GM12872 (cell line): ENCODE results near the gene P2RY12.

Experiments used
- TF ChIP-seq, protein P1 (sequence below): IDR thresholded peaks from 3 replicates; pipeline ENCODE4 v1.5.1; 2011; ENCODE audit warnings: low read depth, mild to moderate bottlenecking, low read length, moderate library complexity; ENCODE audit not compliant: insufficient read depth

The P2RY12 gene

DNA sequence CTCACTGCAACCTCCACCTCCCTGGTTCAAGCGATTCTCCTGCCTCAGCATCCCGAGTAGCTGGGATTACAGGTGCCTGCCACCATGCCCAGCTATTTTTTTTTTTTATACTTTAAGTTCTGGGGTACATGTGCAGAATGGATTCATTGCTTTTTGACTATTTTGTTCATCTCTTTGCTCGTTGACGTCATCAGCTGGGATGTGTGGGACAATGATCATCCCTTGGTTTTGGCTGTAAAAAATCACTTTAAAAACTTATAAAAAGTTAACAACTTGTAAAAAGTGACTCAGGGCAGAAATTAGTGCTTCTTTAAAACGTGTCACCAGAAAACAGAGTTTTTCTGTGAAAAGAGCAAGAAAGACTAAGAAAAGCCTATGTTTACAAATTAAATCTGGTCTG is 38.5 kb upstream of the P2RY12 start:
- TF ChIP-seq, protein P1, sequence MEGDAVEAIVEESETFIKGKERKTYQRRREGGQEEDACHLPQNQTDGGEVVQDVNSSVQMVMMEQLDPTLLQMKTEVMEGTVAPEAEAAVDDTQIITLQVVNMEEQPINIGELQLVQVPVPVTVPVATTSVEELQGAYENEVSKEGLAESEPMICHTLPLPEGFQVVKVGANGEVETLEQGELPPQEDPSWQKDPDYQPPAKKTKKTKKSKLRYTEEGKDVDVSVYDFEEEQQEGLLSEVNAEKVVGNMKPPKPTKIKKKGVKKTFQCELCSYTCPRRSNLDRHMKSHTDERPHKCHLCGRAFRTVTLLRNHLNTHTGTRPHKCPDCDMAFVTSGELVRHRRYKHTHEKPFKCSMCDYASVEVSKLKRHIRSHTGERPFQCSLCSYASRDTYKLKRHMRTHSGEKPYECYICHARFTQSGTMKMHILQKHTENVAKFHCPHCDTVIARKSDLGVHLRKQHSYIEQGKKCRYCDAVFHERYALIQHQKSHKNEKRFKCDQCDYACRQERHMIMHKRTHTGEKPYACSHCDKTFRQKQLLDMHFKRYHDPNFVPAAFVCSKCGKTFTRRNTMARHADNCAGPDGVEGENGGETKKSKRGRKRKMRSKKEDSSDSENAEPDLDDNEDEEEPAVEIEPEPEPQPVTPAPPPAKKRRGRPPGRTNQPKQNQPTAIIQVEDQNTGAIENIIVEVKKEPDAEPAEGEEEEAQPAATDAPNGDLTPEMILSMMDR = no peak

DNA sequence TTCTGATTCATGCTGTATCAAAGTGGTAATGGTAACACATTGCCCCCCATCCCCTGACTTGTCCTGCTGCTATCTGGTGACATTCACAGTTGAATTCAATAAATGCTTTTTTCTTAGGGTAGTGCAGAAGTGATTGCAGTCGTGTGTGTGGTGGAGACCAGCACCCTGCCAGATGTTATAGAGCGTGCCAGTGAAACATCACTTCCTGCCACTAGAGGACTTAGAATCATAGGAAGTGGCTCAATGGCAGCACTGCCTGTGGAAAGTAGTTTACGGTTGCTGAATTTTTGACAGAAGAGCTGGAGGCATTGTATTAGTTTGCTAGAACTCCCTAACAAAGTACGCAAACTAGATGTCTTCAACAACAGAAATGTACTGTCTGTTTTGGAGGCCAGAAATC is 37.4 kb upstream of the P2RY12 start:
- TF ChIP-seq, protein P1 = peak; percentile 56

DNA sequence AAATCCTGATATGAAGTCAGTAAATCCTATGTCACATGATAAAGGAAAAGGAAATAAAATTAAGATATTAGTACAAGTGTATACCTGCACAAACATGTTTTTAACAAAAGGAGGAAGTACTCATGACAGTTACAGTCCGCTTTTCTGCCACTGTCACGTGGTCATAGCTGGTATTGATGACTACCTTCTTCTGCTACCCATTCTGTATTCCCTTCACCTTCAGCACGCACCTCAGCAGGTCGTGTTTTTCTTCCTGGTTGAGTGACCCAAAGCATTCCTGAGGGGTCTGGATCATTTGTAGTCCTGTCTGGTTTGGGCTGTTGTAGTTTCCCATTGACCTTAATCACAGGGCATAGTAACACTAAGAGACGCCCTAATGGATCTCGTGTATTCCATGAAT is 35.3 kb upstream of the P2RY12 start:
- TF ChIP-seq, protein P1 = no peak

DNA sequence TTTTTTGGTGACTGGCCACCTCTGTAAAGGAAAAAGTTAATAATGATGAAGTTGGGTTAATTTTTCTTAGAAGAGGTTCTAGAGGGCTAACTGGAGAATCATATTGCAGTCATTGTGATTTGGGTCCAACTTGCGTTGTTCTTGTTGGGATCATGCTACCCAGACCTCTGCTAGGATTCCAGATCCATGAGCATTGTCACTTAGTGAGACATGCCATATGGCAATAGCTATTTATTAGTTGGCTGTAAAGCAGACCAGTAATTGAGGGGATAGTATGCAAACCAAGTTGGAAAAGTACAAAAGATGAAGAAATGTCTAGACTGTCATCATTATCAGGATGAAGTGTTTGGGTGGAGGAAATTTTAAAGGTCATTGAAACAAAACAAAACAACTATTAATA is 30.7 kb upstream of the P2RY12 start:
- TF ChIP-seq, protein P1 = no peak

DNA sequence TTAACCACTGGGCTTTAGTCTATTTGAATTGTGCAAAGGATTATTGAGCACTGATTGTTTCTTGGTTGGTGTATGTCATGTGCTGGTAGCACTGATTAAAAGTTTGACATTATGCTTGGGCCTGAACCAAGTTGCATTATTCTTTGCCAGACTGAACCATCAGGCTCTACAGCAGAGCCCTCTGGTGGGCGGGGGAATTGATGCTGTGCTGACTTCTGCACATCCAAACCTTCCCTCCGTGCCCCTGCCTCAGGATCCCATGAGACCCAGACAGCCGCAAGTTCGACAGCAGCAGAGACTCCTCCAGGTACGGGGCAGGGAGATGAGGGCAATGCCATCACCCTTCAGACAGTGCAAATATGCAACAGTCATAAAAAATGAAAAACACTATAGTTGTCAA is 28.4 kb upstream of the P2RY12 start:
- TF ChIP-seq, protein P1 = peak; percentile 15; the same call in 1 of the 3 replicates

DNA sequence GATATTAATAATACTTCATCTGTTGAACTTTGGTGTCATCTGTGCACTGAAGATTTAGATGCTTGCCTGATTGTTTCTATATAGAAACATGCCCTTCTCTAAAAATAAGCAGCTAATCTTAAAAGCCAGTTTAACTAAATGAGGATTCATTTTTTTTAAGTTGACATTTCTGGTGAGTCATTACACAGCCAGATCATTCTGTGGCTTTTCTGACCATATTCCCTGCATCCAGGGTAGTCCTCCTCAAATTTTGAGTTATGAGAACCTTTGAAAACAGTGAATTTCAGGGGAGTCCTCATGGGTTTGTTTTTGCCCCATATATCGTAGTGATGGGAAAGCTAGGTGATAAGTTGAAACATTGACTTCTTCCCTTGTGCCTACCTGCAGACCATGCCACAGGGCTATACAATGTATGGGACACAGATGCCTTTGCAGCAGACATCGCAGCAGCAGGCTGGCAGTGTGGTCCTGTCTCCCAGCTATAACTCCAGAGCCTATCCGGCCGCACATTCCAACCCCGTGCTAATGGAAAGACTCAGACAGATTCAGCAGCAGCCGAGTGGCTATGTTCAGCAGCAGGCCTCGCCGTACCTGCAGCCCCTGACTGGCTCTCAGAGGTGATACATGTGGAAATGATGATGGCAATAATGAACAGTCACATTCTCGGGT is 26.5 kb upstream of the P2RY12 start:
- TF ChIP-seq, protein P1 = no peak

DNA sequence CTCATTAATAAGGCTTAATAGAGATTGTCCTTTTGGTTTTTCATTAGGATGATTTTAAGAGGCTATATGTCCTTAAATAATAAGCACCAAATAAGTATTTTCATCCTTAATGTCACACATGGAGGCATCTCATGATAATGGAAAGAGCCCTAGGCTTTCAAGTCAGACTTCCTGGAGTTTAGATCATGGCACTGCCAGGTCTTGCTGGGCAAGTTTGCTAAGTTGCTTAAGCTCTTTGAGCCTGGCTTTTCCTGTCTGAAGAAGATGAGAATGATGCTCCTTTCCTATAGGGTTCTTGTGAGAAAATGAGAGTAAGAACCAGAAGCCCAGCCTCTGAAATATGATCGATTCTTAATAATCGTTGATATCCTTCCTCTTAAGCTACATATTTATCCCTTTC is 23.4 kb upstream of the P2RY12 start:
- TF ChIP-seq, protein P1 = no peak
